Gastrocnemius medialis (tissue), 4 donors: ENCODE measurements around the gene GPATCH1.
A peak's percentile ranks its signal among the peaks of the same experiment; 100 is the strongest.

ENCODE experiments used
- CTCF ChIP-seq, 5 experiments: fragments of 450-650 bp in 3 of 5; fragments of 200-600 bp in 2 of 5; sonication (generic) in 2 of 5; IDR thresholded peaks in 4 of 5; conservative IDR thresholded peaks in 1 of 5; 1 replicate in 4 of 5; 2 replicates in 1 of 5; pipeline ENCODE4 v1.5.1; 2016 to 2019; ENCODE audit warnings: antibody characterized with exemption in 5 of 5, mild to moderate bottlenecking in 3 of 5, moderate library complexity in 3 of 5
- POLR2A ChIP-seq, 2 donors: fragments of 450-650 bp; IDR thresholded peaks; one replicate each; pipeline ENCODE4 v1.6.1; 2017; ENCODE audit warnings: antibody characterized with exemption in 2 of 2, mild to moderate bottlenecking in 2 of 2, moderate library complexity in 2 of 2

GRCh38 chr19:33177417-33177979, 96.5 kb downstream of the GPATCH1 start:
- TF ChIP-seq CTCF (IDR thresholded peaks at IDR 0.05 in 4 of 5, conservative IDR thresholded peaks at IDR 0.05 in 1 of 5) (peak in 3 of 5 experiments; percentile 40 to 47 (median 45)), POLR2A (IDR thresholded peaks at IDR 0.05) (no peak)
